Hepatocyte (in vitro differentiated cells): ENCODE results near the gene EVX2.

Experiments
- CTCF ChIP-seq: fragments of 200-600 bp; sonication (generic); IDR thresholded peaks from 2 replicates; pipeline ENCODE4 v1.5.1; 2016; ENCODE audit warnings: antibody characterized with exemption, mild to moderate bottlenecking; ENCODE audit not compliant: poor library complexity
- EZH2 ChIP-seq: fragments of 200-600 bp; sonication (generic); IDR thresholded peaks from 2 replicates; pipeline ENCODE4 v1.6.1; 2016; ENCODE audit warnings: antibody characterized with exemption, mild to moderate bottlenecking, borderline replicate concordance
- EZH2phosphoT487 ChIP-seq: fragments of 200-600 bp; sonication (generic); IDR thresholded peaks from one replicate; pipeline ENCODE4 v1.6.1; 2018; ENCODE audit warnings: antibody characterized with exemption, mild to moderate bottlenecking, low read depth, moderate library complexity; ENCODE audit not compliant: unreplicated experiment, severe bottlenecking

GRCh38 chr2:176117823-176118371 lies 34.1 kb upstream of the EVX2 start:
- TF ChIP-seq EZH2 (no peak), CTCF (no peak), EZH2phosphoT487 (no peak)
